ENCODE measurements around the gene JAKMIP2.
"Not testable (repeated sequence)": the region's sequence is repeated elsewhere in the genome, so short reads cannot be mapped to it uniquely, and the experiment has no call there.

Gene JAKMIP2

GRCh38 chr5:147555176-147555575, 227.4 kb downstream of the JAKMIP2 start:
- H3K4me3 ChIP-seq (ENCODE audit: low read length), result no peak overlapping the region
- TF ChIP-seq ZNF274 (IDR thresholded peaks at IDR 0.05; ENCODE audit: low read depth, low read length), result no peak

GRCh38 chr5:147554261-147554817, 228.2 kb downstream of the JAKMIP2 start:
- no peak for TF ChIP-seq ZNF274 (IDR thresholded peaks at IDR 0.05; ENCODE audit: low read depth, low read length)
- no peak overlapping the region for H3K4me3 ChIP-seq (ENCODE audit: low read length)

- H3K4me3 ChIP-seq (ENCODE audit: low read length), result not testable (repeated sequence)
Observed at GRCh38 chr5:147553817-147554216, 228.7 kb downstream of the JAKMIP2 start.

DNA sequence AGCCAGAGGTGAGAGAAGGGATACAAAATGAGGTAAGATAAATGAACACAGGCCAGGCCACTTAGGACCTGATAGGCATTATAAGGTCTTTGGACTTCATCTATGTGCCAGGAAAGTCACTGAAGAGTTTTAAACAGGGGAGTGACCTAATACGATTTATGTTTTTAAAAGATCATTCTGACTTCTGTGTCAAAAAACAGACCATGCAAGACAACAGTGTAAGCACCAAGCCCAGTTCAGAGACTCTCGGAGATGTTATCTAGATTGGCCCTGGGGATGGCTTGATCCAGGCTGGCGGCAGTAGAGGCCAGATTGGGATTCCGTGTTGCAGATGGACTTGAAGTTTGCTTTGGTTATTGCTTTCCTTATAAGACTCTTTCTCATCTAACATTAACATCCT, 229.6 kb downstream of the JAKMIP2 start:
- H3K4me3 ChIP-seq (ENCODE audit: low read length), result no peak overlapping the region
- no peak for TF ChIP-seq ZNF274 (IDR thresholded peaks at IDR 0.05; ENCODE audit: low read depth, low read length)

GRCh38 chr5:147551677-147552076, 230.9 kb downstream of the JAKMIP2 start:
- no peak overlapping the region for H3K4me3 ChIP-seq (ENCODE audit: low read length)
- no peak for TF ChIP-seq ZNF274 (IDR thresholded peaks at IDR 0.05; ENCODE audit: low read depth, low read length)

GRCh38 chr5:147547730-147548129, 234.8 kb downstream of the JAKMIP2 start:
- TF ChIP-seq ZNF274 (IDR thresholded peaks at IDR 0.05; ENCODE audit: low read depth, low read length), result no peak

DNA sequence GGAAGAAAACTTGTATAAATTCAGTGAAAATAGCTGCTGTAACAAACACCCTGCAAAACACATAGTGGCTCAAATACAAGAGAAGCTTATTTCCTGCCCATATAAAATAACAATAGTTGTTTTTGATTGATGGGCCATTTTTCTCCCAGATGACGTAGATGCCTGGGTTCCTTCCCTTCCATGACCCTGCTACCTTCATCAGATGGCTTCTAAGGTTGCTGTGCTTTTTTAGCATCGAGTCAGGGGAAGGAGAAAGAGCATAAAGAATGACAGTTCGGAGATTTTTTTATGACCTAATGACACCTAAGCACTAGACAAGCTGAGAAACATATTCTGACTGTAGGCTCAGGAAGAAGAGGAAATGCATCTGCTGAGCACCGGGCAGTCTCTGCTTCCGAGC, 238.0 kb downstream of the JAKMIP2 start:
- no peak for TF ChIP-seq ZNF274 (IDR thresholded peaks at IDR 0.05; ENCODE audit: low read depth, low read length)
- H3K4me3 ChIP-seq (ENCODE audit: low read length), result no peak overlapping the region

More at GRCh38 chr5:147547730-147548129, 234.8 kb downstream of the JAKMIP2 start:
- H3K4me3 ChIP-seq (ENCODE audit: low read length), result no peak overlapping the region

GRCh38 chr5:147539053-147539452, 243.5 kb downstream of the JAKMIP2 start:
- TF ChIP-seq ZNF274 (IDR thresholded peaks at IDR 0.05; ENCODE audit: low read depth, low read length), result no peak
- no peak overlapping the region for H3K4me3 ChIP-seq (ENCODE audit: low read length)

DNA sequence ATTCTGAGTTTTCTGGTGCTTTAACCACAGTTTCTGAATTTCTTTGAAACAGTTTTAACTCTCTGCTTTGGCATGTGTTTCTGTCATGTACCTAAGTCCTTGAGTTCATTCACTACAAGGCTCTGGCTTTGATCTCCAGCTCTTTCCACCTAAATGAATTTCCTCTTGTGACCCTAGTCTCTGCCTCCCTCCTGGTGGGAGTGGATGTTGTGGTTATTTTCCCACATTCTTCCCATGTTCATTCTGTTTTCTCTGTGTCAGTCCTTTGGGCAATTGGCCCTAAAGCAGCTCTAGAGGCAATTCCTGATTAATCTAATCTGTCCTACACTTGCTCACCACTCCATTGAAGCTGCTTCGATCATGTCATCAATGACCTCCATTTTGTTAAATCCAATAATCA, 244.3 kb downstream of the JAKMIP2 start:
- no peak overlapping the region for H3K4me3 ChIP-seq (ENCODE audit: low read length)
- no peak for TF ChIP-seq ZNF274 (IDR thresholded peaks at IDR 0.05; ENCODE audit: low read depth, low read length)
